HG02798 (cell line): ENCODE measurements around the gene MTX1.
"Not testable (repeated sequence)": the region's sequence is repeated elsewhere in the genome, so short reads cannot be mapped to it uniquely, and the experiment has no call there.

Experiments used
- ATAC-seq: cut with Tn5 transposase; IDR thresholded peaks from one replicate; pipeline ENCODE4 v1.9.1; 2021; ENCODE audit warnings: mild to moderate bottlenecking; ENCODE audit not compliant: unreplicated experiment, poor library complexity

Gene MTX1

GRCh38 chr1:155232001-155232978, 23.8 kb downstream of the MTX1 start:
- ATAC-seq, result not testable (repeated sequence)

- not testable (repeated sequence) for ATAC-seq
These were observed 25.0 kb downstream of the MTX1 start for GRCh38 chr1:155233502-155233901.

DNA sequence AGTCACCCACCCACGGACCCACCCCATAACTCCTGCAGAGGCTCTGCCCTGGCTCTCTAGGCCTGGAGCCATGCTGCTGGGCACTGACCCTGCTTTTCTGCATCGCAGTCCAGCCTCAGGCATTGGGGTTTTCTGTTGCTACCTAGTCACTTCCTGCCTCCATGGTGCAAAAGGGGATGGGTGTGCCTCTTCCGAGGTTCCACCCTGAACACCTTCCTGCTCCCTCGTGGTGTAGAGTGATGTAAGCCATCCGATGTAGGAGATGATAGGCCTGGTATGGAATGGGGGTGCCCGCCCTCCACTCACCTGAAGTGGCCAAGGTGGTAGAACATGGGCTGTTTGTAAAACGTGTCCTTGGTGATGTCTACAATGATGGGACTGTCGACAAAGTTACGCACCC, 26.9 kb downstream of the MTX1 start:
- not testable (repeated sequence) for ATAC-seq

DNA sequence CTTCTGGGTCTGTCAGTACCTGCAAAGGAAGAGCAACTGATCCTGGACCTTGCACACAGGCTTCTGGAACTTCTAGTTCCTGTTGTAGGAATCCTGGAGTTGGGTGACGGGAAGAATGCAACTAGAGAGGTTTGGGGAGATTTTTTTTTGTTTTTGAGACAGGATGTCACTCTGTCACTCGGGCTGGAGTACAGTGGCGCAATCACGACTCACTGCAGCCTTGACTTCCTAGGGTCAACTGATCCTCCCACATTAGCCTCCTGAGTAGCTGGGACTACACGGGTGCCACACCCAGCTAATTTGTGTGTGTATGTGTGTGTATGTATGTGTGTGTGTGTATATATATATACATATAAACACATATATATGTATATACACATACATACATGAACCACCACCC, 28.0 kb downstream of the MTX1 start:
- ATAC-seq, result no peak

DNA sequence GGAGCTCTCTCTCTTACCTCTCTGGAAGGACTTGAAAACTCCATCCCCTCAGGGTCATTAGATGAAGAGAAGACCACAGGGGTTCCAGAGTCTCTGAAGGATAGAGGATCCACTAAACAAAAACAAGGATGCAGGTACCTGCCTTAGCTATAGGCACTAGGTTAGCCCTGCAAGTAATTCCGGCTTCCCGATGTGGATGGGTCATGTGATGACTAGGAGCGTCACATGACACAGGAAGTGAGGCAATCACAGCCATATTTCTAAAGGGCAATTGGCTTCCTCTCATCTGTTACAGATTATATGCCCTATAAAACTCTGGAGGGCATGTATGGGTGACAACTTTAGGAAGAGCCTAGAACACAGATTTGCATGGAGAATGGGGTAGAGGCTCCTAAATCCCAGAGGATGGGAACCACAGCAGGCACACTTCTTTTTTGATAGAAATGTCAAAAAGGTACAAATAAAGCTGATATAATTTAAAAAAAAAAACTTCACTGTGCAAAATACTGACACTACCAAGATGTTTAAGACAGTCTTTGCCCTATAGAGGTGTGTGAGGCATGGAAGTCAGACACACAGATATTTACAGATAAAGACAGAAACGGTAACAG, 32.7 kb downstream of the MTX1 start:
- ATAC-seq, result no peak

GRCh38 chr1:155241841-155242264, 33.4 kb downstream of the MTX1 start:
- ATAC-seq, result no peak

GRCh38 chr1:155242805-155243358, 34.4 kb downstream of the MTX1 start:
- no peak for ATAC-seq

GRCh38 chr1:155244368-155245162, 36.1 kb downstream of the MTX1 start:
- peak; percentile 93 for ATAC-seq

DNA sequence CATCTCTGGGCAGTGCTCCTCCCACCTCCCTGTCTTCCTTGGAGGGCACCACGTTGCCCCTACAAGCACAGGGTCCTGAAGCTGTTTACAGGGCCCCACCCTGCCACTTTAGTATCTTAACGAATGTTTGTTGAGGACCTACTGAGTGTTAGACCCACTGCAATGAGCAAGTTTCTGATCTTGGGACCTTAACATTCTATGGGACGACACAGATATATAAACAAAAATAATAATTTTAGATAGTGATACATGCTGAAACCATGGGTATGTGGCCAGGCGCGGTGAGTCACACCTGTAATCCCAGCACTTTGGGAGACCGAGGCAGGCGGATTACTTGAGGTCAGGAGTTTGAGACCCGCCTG, 36.6 kb downstream of the MTX1 start:
- no peak for ATAC-seq

DNA sequence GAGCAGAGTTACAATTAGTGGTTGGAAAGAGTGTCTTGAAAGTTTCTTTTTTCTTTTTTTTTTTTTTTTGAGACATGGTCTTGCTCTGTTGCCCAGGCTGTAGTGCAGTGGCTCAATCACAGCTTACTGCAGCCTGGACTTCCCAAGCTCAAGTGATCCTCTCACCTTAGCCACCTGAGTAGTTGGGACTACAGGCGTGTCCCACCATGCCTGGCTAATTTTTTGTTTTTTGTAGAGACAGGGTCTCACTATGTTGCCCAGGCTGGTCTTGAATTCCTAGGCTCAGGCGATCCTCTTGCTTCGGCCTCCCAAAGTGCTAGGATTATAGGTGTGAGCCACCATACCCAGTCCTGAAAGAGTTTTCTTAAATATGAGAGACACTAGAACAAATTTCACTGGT, 38.3 kb downstream of the MTX1 start:
- not testable (repeated sequence) for ATAC-seq

DNA sequence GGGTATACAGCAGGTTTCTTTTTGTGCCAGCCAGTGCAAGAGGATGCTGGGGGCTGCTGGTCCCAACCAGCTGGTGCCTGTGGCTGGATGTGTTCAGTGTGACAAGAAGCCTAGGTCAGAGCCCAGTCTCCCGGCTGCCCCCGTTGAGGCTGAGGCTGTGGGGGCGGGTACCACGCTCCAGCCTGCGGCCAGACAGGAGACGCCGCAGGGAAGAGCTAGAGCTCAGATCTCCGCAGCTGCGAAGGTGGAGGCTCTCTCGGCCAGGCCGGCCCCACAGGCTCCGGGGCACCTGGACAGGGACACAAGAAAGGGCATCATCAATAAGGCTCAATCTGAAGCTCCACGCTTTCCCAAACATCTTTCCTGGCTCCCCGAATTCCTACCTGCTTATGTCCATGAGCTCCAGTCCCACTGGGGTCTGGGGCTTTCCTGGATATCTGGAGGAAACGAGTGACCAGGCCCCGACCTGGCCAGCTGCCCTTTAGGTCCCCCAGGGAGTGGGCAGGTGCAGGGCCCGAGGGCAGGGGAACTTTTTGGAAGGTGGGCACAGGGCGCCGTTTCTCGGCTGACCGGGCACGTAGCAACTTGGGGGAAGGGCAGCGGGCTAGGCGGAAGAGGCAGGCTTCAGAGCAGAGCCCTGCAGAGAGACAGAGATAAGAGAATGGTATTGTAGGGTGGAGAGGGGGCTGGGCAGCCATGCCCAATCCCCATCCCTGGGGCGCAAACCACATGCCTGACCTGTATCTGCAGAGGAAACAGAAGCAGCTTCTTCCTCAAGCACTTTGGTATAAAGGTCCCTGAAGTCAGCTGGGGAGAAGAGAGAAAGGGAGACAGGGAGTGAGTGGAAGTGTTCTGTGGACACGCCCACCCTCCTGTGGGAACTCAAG, 39.4 kb downstream of the MTX1 start:
- no peak for ATAC-seq

DNA sequence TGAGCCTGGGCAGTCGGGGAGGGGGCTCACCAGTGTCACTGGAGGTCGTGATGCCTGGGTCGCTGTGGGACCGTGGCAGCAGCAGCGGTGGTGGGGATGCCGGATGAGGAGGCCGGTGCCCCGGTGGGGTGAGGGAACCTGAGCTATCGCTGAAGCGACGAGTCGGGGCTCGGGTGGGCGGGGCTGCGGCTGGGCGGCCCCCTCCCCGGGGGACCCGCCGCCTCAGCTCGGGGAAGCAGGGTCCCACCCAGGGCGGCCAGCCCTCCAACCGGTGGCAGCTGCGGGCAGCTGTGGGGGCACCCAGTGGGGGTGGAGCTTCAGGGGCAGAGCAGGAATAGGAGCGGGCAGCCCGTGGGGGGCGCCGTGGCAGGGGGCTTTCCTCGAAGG, 41.7 kb downstream of the MTX1 start:
- peak; percentile 13 for ATAC-seq

- ATAC-seq, result peak; percentile 90
These were observed 42.3 kb downstream of the MTX1 start for GRCh38 chr1:155250633-155251449.

GRCh38 chr1:155251566-155251965, 43.1 kb downstream of the MTX1 start:
- no peak for ATAC-seq

DNA sequence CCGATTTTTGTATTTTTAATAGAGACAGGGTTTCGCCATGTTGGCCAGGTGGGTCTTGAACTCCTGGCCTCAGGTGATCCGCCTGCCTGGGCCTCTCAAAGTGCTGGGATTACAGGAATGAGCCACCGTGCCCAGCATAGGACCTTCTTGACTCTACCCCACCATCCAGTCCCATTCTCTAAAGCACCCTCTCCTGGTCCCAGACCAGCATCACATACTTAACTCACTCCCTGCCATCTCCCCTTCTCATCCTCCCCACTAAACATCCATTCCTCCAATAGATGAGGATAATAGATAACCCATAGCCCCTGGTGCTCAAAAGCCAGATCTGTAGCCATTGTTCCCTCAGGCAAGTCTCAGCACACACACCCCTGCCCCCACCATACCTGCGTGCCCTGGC, 44.7 kb downstream of the MTX1 start:
- ATAC-seq, result no peak

GRCh38 chr1:155253797-155254196, 45.3 kb downstream of the MTX1 start:
- ATAC-seq, result no peak

DNA sequence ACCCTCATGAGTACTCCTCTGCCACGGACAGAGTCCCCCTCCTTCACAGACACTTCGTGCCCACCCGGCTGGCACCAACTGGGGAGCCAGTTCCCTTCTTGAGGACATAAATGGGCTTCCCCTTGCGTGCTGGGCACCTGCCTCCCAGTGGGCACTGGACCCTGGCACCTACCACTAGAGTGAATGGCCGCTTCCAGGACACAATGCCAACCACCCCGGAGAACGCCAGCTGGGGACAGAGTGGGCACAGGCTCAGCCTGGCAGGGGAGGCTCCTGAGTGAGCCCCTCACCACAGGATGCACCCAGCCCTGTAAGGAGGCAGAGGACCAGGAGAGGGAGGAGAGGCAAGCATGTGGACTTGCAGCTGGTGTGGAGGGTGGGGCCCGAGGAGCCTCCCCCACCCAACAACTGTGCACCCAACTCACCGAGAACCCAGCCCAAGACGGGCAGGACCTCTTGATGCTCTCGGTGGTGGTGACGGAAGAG, 45.8 kb downstream of the MTX1 start:
- no peak for ATAC-seq

- no peak for ATAC-seq
These were observed 46.3 kb downstream of the MTX1 start for GRCh38 chr1:155254714-155255242.
